ENCODE measurements around the gene CCN5.

Gene CCN5

DNA sequence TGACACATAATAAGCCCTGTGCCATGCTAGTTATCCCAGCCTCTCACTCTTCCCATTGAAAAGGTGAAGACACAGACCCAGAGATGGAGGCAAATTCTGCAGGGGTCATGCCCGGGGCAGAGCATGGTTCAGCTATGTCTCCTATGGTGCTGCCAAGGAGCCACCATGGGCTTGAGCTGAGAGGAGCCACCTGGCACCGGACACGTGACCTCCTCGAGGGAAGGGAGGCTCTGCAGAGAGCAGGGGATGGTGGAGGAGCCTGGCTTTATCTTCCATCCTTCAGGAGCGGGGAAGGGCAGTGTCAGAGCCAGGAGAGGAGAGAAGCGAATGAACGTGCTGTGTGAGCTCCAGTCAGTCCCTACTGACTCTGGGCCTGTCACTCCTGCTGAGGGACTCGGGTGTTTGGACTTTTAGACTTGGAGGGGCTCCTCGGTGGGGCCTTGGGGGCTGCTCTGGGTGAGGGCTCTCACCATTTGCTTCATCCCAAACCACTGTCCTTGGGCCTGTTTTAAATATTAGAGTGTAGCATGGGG lies 11.1 kb upstream of the CCN5 start:
- TF ChIP-seq EZH2phosphoT487 (IDR thresholded peaks at IDR 0.05; ENCODE audit: low read depth): no peak
- TF ChIP-seq, protein P1, sequence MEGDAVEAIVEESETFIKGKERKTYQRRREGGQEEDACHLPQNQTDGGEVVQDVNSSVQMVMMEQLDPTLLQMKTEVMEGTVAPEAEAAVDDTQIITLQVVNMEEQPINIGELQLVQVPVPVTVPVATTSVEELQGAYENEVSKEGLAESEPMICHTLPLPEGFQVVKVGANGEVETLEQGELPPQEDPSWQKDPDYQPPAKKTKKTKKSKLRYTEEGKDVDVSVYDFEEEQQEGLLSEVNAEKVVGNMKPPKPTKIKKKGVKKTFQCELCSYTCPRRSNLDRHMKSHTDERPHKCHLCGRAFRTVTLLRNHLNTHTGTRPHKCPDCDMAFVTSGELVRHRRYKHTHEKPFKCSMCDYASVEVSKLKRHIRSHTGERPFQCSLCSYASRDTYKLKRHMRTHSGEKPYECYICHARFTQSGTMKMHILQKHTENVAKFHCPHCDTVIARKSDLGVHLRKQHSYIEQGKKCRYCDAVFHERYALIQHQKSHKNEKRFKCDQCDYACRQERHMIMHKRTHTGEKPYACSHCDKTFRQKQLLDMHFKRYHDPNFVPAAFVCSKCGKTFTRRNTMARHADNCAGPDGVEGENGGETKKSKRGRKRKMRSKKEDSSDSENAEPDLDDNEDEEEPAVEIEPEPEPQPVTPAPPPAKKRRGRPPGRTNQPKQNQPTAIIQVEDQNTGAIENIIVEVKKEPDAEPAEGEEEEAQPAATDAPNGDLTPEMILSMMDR (IDR thresholded peaks at IDR 0.05; ENCODE audit: low read depth, low read length): no peak
- H3K9ac ChIP-seq (ENCODE audit: low read length): no peak overlapping the region
- H3K27ac ChIP-seq (ENCODE audit: low read length): no peak overlapping the region
- H3K36me3 ChIP-seq (replicated peaks; ENCODE audit: low read depth, low read length): no peaks in the 10 kb centered on the region
- H3K9me3 ChIP-seq (ENCODE audit: insufficient read depth, low read length): no peaks in the 10 kb centered on the region
- H3K4me3 ChIP-seq (ENCODE audit: low read length): no peak overlapping the region
- peaks cover 13% of the 10 kb centered on the region for H3K27me3 ChIP-seq (ENCODE audit: low read depth, low read length)
- no peak overlapping the region for H3K4me2 ChIP-seq (ENCODE audit: low read length)
- no peak overlapping the region for H2AFZ ChIP-seq (ENCODE audit: low read depth, low read length)
- H3K4me1 ChIP-seq (ENCODE audit: low read length): no peaks in the 10 kb centered on the region
- no peaks in the 10 kb centered on the region for H3K79me2 ChIP-seq (ENCODE audit: low read length)
- no peaks in the 10 kb centered on the region for H4K20me1 ChIP-seq (ENCODE audit: insufficient read depth, low read length)

DNA sequence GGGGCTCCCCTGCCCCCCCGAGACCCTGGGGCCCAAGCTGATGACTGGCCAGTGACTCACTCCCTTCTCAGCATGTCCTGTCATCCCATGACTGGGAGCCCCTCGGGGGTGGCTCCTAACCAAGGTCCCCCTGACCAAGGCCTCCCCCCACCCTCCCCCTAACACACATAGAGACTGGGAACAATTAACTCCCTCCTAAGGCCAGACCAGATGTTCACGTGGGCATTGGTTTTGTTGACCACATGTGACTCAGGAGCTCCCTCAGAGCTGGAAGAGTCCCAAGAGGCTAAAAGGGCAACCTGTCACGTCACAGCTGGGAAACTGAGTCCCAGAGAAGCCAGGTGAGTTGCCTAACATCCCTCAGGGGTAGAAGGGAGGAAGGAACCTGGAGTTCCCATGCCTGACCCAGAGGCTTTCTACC lies 10.6 kb upstream of the CCN5 start:
- Histone ChIP-seq H3K36me3 (replicated peaks; ENCODE audit: low read depth, low read length) (no peaks in the 10 kb centered on the region), H3K4me1 (ENCODE audit: low read length) (no peaks in the 10 kb centered on the region), H3K9ac (ENCODE audit: low read length) (no peak overlapping the region), H3K9me3 (ENCODE audit: insufficient read depth, low read length) (no peaks in the 10 kb centered on the region), H4K20me1 (ENCODE audit: insufficient read depth, low read length) (no peaks in the 10 kb centered on the region), H3K79me2 (ENCODE audit: low read length) (no peaks in the 10 kb centered on the region), H3K27me3 (ENCODE audit: low read depth, low read length) (peaks cover 13% of the 10 kb centered on the region), H2AFZ (ENCODE audit: low read depth, low read length) (no peak overlapping the region), H3K27ac (ENCODE audit: low read length) (no peak overlapping the region), H3K4me2 (ENCODE audit: low read length) (no peak overlapping the region), H3K4me3 (ENCODE audit: low read length) (no peak overlapping the region)
- no peak for TF ChIP-seq EZH2phosphoT487 (IDR thresholded peaks at IDR 0.05; ENCODE audit: low read depth)
- TF ChIP-seq, protein P1 (IDR thresholded peaks at IDR 0.05; ENCODE audit: low read depth, low read length): no peak

DNA sequence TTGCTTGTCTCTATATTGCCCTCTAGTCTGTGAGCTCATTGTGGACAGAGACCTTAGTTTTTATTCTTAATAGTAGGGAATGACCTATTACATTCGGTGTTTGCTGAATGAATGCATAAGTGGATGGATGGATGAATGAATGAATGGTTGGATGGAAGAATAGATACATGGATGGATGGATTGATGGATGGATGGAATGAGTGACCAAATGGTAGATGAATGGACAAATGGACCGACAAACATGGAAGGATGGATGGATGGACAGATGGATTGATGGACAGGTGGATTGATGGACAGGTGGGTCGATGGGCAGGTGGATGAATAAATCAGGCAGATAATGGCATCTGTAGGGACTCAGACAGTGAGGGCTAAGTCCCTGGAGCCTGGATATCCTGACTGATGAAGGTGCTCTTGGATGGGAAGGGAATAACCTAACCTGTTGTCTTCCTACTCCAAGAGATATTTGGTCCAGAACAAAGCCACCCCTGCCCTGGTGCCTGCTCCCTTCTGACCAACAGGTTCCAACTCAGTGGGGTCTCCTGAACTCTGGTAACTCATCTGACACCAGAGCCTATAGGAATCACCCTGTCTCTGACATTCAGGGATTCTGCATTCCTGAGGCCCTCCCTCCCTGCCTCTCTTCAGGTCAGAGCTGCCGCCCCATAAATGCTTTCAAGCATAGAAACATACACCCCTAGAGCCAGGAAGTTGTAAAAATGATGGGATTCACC lies 9.6 kb upstream of the CCN5 start:
- Histone ChIP-seq H3K4me2 (ENCODE audit: low read length) (no peak overlapping the region), H3K9me3 (ENCODE audit: insufficient read depth, low read length) (no peaks in the 10 kb centered on the region), H3K4me1 (ENCODE audit: low read length) (no peaks in the 10 kb centered on the region), H4K20me1 (ENCODE audit: insufficient read depth, low read length) (no peaks in the 10 kb centered on the region), H3K9ac (ENCODE audit: low read length) (no peak overlapping the region), H3K4me3 (ENCODE audit: low read length) (no peak overlapping the region), H3K27ac (ENCODE audit: low read length) (no peak overlapping the region), H3K27me3 (ENCODE audit: low read depth, low read length) (peaks cover 13% of the 10 kb centered on the region), H2AFZ (ENCODE audit: low read depth, low read length) (no peak overlapping the region), H3K79me2 (ENCODE audit: low read length) (no peaks in the 10 kb centered on the region), H3K36me3 (replicated peaks; ENCODE audit: low read depth, low read length) (no peaks in the 10 kb centered on the region)
- TF ChIP-seq, protein P1 (IDR thresholded peaks at IDR 0.05; ENCODE audit: low read depth, low read length): no peak
- TF ChIP-seq EZH2phosphoT487 (IDR thresholded peaks at IDR 0.05; ENCODE audit: low read depth): no peak

DNA sequence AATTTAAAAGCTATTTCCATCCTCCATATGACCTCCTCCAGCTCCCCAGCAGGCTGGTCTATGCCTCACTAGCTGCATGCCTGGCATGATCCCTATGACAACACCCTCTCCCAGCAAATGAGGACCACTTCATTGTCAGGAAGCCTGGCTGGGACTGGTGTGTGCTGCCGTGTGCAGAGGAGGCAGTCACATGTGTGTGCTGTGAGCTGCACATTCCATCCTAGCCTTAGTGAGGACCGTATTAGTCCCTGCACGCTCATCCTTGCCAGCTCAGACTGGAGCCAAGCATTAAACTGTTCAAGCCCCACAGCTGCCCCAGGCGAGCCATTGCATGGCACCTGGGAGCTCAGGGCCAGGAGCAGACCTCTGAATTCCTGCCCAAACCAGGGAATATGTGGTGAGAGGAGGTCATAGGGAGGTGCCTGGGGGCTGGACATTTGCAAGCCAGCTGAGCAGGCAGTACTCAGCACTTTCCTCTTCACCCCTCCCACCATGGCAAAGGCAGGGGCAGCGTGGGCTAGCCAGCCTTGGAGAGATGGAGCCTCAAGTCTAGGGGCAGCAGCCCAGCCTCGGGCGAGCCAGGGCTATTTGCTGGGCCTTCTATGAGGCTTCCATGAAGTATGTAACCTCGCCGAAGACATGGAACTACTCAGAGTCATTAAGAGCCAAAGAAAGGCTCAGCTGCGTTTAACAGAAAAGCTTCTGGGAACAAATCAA lies 8.7 kb upstream of the CCN5 start:
- no peaks in the 10 kb centered on the region for H3K36me3 ChIP-seq (replicated peaks; ENCODE audit: low read depth, low read length)
- H2AFZ ChIP-seq (ENCODE audit: low read depth, low read length): no peak overlapping the region
- no peak overlapping the region for H3K4me3 ChIP-seq (ENCODE audit: low read length)
- no peaks in the 10 kb centered on the region for H4K20me1 ChIP-seq (ENCODE audit: insufficient read depth, low read length)
- H3K27ac ChIP-seq (ENCODE audit: low read length): no peak overlapping the region
- H3K27me3 ChIP-seq (ENCODE audit: low read depth, low read length): peaks cover 7% of the 10 kb centered on the region
- no peak overlapping the region for H3K9ac ChIP-seq (ENCODE audit: low read length)
- H3K4me1 ChIP-seq (ENCODE audit: low read length): no peaks in the 10 kb centered on the region
- TF ChIP-seq EZH2phosphoT487 (IDR thresholded peaks at IDR 0.05; ENCODE audit: low read depth): no peak
- TF ChIP-seq, protein P1 (IDR thresholded peaks at IDR 0.05; ENCODE audit: low read depth, low read length): no peak
- H3K9me3 ChIP-seq (ENCODE audit: insufficient read depth, low read length): no peaks in the 10 kb centered on the region
- H3K4me2 ChIP-seq (ENCODE audit: low read length): no peak overlapping the region
- no peaks in the 10 kb centered on the region for H3K79me2 ChIP-seq (ENCODE audit: low read length)

All from OCI-LY3 (cell line).